Stimulated activated CD4-positive, alpha-beta T cell treated with anti-CD3 and anti-CD28 coated beads, TNF-alpha, amount 100 ng/mL, for 48 hours (primary cell): Measurements from ENCODE around the gene NELFE.
"Not testable (repeated sequence)": the region's sequence is repeated elsewhere in the genome, so short reads cannot be mapped to it uniquely, and the experiment has no call there.

ENCODE experiments used
- DNase-seq, 3 donors: peaks; one replicate each; pipeline ENCODE4 v3.0.0-alpha.2; 2020; ENCODE audit warnings: low read depth in 3 of 3

Gene NELFE, protein sequence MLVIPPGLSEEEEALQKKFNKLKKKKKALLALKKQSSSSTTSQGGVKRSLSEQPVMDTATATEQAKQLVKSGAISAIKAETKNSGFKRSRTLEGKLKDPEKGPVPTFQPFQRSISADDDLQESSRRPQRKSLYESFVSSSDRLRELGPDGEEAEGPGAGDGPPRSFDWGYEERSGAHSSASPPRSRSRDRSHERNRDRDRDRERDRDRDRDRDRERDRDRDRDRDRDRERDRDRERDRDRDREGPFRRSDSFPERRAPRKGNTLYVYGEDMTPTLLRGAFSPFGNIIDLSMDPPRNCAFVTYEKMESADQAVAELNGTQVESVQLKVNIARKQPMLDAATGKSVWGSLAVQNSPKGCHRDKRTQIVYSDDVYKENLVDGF

DNA sequence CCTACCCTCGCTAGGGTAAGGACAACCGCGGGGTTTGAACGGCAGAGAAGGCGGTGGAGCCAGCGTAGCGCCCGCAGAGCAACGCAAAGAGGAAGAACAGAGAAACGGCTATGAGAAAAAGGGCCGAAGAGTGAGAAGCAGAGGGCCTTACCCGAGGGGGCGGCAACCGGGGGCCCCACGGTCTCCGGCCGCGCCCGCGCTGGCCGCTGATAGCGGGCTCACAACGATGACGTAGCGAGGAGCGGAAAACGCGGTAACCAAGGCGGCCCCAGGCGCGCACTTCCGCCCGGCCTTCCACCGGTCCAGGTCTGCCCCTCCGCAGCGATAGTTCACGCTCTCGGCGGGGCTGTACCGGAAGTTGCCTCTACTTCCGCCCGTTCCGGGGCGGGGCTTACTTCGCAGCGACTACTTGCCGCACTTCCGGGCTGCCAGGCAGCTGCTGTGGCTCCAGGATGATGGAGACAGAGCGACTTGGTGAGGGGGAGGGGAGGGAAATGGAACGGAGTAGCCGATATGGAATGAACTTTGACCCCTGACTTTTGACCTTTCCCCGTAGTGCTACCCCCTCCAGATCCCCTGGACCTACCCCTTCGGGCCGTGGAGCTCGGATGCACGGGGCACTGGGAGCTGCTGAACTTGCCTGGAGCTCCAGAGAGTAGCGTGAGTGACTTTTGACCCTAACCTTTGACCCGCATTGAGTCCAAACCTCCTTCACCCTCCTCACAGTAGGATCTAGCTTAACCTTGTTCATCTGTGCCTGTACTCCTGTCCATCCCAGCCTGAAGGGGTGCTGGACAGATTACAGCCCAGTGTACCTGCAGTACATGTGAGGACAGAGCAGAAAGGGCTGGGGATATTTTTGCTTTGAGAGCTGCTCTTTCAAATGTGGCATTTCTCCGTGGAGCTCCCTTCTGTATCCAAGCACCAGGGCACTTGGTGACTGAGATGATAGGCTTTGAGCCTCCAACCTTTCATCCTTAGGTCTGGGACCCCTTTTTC, at the start of gene NELFE, which contains the start of gene SKIC2:
NELFE (minus strand) TSS at position 231 of the 999 bp plus-strand sequence. CDS start 525 bp downstream, outside the sequence.
SKIC2 (plus strand) TSS at position 435 of the 999 bp plus-strand sequence; CDS start at position 453, 18 bp downstream.
- DNase-seq, result peak; percentile 95 to 98 (median 96)

DNA sequence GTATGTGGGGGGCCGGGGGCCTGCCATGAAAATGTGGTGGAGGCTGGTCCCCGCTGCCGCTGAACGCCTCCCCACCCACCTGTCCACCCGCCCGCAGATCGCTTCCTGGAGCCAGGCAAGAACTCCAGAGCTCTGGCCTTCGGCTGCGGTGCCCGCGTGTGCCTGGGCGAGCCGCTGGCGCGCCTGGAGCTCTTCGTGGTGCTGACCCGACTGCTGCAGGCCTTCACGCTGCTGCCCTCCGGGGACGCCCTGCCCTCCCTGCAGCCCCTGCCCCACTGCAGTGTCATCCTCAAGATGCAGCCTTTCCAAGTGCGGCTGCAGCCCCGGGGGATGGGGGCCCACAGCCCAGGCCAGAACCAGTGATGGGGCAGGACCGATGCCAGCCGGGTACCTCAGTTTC, 49.3 kb upstream of the NELFE start:
- not testable (repeated sequence) for DNase-seq

DNA sequence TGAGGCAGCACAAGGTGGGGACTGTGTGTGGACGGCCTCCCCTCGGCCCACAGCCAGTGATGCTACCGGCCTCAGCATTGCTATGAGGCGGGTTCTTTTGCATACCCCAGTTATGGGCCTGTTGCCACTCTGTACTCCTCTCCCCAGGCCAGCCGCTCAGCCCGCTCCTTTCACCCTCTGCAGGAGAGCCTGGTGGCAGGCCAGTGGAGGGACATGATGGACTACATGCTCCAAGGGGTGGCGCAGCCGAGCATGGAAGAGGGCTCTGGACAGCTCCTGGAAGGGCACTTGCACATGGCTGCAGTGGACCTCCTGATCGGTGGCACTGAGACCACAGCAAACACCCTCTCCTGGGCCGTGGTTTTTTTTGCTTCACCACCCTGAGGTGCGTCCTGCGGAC, 48.3 kb upstream of the NELFE start:
- DNase-seq, result not testable (repeated sequence)

DNA sequence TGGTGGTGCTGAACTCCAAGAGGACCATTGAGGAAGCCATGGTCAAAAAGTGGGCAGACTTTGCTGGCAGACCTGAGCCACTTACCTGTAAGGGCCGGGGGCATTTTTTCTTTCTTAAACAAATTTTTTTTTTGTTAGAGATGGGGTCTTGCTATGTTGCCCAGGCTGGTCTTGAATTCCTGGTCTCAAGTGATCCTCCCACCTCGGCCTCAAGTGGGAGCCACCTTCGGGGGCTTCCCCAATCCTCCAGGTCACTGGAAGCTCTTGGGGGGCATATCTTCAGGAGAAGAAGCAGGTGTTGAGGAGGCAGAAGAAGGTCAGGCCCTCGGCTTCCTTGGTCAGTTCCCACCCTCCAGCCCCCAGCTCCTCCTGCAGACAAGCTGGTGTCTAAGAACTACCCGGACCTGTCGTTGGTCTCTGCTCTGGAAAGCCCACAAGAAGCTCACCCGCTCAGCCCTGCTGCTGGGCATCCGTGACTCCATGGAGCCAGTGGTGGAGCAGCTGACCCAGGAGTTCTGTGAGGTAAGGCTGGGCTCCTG, 47.3 kb upstream of the NELFE start:
- DNase-seq, result not testable (repeated sequence)

DNA sequence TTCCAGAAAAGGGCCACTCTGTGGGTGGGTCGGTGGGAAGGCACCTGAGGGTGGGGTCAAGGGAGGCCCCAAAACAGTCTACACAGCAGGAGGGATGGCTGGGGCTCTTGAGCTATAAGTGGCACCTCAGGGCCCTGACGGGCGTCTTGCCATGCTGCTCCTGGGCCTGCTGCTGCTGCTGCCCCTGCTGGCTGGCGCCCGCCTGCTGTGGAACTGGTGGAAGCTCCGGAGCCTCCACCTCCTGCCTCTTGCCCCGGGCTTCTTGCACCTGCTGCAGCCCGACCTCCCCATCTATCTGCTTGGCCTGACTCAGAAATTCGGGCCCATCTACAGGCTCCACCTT, 46.7 kb upstream of the NELFE start:
- DNase-seq, result not testable (repeated sequence)

DNA sequence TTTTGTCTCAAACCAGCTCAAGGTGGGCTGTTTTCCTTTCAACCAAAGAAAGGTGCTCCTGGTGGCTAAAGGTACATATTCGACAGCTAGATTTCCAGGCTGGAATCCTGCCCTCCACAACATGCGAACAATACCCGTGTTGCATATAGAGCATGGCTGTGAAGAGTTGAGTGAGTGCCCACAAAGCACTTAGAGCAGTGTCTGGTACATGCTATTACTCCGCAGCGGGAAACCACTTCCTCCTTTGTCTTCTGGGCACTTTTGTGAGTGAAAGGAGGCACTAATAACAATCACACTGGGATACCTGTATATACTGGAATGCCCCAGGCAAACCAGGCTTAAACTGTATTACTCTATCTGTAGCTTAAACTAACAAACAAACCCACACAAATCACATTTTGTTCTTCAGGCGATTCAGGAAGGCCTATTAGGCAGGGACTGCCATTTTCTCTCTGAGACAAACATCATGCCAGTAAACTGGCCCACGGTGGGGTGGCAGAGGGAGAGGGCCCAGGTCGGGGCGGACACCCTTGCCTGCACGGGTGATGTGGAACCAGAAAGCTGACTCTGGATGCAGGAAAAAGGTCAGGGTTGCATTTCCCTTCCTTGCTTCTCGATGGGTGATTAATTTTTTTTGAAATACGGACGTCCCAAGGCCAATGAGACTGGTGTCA, 46.2 kb upstream of the NELFE start:
- DNase-seq, result not testable (repeated sequence)

DNA sequence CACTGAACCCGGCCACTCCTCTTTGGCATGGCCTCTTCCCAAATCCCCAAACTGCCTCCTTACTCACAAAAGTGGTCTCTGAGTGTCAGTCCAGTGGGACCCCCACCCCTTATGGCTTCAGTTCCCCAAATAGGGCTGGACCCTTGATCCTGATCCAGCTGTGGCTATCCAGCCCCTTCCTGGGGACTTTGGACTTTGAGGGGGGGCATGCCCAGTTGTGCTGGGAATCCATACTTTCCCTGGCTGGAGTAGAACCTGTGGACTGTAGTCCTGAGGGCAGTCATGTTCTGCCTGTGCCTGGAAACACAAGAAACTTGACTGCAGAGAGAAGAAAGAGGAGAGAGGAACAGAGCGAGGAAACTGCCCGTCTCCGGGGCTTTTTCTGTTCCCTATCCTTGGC, 45.6 kb upstream of the NELFE start:
- DNase-seq, result not testable (repeated sequence)

DNA sequence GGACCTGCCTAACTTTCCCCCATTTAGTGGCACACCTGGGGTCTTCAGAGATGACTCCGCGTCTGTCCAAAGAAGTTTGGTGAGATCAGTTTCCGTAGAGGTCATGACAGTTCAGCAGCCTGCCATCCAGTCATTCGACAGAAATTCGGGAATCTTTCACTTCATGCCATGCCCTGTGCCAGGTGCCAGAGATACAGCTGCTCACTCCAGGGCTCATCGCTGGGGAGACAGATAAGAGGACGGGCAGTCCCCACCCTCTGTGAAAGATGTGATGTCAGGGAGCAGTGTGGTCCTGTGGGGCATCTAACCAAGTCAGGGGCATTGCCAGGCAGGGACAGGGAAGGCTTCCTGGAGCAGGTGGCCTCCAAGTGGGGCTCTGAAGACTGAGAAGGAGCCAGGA, 44.5 kb upstream of the NELFE start:
- DNase-seq, result not testable (repeated sequence)

DNA sequence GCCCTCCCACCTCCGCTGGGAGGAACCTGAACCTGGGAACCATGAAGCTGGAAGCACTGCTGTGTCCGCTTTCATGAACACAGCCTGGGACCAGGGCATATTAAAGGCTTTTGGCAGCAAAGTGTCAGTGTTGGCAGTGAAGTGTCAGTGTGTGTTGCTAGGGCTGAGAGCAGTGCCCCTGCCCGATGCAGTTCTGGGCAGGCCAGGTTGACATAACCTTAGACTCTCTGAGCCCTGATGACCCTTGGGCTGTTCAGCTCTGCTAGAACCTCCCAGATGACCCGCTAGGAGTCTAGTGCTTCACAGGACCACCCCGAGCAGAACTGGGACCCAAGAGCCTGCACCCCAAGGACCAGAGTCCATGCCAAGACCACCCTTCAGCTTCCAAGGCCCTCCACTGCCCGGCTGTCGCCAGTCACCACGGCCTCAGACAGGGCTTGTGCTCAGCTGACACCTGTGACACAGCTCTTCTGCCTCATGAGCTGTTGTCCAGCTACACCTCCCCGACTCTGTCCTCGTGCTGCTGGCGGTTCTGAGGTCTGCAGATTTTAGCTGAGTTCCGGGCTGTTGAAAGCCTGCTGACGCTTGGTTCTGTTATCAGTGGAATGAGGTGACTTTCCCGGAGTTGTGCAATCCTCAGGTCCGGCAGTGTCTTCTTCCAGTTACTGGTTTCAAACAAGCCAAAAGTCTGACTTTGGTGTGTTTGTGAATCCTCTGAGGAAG, 43.9 kb upstream of the NELFE start:
- DNase-seq, result not testable (repeated sequence)

DNA sequence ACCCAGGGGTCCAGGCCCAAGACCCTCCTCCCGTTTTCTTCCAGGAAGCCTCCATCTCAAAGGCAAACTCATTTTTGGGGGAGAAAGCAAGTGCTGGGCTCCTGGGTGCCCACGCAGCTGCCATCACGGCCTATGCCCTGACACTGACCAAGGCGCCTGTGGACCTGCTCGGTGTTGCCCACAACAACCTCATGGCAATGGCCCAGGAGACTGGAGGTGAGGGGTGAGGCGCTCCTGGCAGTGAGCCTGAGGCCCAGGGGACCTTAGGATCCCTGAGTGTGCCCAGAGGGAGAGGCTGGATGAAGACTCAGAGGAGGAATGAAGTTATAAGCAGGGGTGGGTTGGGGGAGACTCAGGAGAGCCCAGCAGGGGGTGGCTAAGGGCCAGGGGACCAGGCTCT, 37.6 kb upstream of the NELFE start:
- DNase-seq, result not testable (repeated sequence)

DNA sequence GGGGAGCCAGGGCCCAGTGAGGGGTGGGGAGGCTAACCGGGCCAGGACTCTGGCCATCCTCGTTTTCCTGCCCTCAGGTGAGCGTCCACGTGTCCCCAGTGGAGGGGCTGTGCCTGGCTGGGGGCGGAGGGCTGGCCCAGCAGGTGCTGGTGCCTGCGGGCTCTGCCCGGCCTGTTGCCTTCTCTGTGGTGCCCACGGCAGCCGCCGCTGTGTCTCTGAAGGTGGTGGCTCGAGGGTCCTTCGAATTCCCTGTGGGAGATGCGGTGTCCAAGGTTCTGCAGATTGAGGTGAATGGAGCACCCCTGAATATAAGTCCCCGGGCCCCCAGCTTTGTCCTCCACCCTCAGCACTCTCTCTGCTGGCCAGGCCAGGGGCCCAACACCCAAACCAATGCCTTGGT, 35.6 kb upstream of the NELFE start:
- DNase-seq, result not testable (repeated sequence)

DNA sequence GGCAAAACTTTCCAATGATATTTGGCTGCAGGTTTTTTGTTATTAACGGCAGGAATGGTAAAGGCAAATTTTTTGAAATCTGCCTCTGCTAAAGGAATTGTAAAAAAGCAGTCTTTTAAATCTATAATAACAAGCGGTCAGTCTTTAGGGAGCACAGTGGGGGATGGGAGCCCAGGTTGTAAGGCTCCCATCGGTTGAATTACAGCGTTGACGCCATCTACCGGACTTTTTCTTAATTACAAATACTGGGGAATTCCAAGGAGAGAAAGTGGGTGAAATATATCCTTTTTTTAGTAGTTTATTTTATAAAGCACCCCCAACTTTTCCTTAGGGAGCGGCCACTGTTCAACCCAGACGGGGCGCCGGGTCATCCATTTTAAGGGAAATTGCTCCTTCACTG, 30.6 kb upstream of the NELFE start:
- not testable (repeated sequence) for DNase-seq

DNA sequence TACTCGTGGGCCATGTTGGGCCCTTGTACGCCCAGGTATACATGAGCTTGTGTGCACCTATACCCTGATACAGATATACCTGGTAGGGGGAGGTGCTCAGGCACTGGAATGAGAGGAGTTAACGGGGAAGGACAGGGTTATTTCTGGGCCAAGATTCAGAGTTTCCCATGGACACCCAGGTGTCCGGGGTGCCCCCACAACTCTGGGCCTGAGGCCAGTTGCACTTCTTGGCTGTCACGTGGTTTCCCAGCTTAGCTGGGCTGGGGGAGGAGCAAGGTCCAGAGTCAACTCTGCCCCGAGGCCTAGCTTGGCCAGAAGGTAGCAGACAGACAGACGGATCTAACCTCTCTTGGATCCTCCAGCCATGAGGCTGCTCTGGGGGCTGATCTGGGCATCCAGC, 23.0 kb upstream of the NELFE start, which contains the start of gene C4A:
C4A (plus strand) TSS at position 314 of the 400 bp plus-strand sequence; CDS start at position 365, 51 bp downstream.
- DNase-seq, result not testable (repeated sequence)

DNA sequence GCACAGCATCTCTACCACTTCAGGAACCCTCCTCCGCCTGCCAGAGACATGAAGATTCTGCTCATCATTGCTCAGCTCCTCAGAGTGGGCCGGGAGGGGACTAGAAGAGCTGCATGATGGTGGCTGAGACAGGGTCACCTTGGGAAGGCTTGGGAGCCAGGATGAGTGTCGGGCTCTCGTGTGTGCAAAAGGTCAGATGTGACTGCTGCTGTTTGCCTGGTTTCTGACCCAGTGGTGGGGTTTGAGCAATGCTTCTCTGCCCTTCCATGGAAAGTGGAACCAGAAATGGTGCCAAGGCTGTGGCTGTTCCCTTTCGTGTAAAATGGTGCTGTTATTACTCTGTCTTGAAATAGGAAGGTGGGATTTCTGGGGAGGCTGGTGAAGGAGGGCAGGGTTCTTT, 22.2 kb upstream of the NELFE start:
- not testable (repeated sequence) for DNase-seq

DNA sequence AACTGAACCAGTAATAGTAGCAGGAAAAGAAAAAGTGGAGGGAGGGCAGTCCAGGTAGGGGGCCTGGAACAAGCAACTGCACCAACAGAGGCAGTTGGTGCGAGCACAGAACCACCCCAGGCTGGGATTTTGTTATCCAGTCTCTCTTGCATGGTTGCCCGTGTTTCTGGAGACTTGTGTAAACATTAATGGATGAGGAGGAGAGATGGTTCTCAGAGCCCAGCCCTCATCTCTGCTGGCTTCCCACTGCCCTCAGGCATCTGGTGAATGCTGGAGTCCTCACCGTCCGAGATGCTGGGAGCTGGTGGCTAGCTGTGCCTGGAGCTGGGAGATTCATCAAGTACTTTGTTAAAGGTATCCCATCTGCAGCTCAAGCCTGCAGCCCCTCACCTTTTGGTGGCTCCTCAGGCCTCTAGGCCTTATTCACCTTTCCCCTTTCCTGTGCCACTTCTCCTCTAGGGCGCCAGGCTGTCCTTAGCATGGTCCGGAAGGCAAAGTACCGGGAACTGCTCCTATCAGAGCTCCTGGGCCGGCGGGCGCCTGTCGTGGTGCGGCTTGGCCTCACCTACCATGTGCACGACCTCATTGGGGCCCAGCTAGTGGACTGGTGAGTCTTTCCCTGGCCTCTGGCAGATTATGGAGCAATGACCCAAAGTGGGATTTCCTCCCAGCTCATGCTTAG, 21.6 kb upstream of the NELFE start:
- not testable (repeated sequence) for DNase-seq

DNA sequence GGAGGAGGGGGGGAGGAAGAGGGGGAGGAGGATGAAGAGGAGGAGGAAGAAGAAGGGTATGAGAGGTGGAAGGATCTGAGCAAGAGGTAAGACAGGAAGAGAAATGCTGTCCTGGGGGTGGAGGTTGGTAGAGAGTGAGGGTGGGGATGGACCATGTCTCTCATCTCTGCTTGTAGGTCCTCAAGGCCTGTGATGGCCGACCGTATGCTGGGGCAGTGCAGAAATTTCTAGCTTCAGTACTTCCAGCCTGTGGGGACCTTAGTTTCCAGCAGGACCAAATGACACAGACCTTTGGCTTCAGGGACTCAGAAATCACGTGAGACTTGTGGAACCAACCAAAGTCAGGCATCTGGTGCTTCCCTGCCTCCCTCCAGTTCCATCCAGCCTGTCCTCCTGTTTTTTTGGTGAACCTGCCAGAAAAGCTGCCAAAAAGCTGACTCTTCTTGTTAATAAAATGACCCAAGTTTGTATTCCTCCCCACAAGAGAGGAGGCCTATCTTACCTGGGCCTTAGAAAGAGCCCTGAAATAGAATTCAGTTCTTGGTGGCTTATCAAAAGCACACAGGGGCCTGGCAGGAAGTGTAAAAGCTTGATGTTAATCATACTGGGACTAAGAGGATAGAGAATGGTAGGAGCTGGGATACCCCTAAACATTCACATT, 20.6 kb upstream of the NELFE start:
- no peak for DNase-seq

DNA sequence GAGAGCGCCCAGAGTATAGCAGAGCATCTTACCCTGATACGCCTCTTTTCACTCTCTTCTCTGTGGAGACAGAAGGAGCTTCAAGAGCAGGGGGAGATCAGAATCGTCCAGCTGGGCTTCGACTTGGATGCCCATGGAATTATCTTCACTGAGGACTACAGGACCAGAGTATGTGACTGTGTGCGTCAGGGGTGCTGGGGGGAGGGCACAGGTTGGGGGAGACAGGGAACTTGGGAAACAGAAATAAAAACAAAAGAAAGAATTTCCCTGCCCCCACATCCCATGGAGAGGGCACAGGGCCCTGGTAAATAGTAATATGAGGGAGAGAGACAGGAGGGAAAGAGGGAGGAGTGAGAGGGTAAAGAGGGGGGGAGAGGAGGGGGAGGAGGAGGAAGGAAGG, 20.1 kb upstream of the NELFE start:
- DNase-seq, result no peak

DNA sequence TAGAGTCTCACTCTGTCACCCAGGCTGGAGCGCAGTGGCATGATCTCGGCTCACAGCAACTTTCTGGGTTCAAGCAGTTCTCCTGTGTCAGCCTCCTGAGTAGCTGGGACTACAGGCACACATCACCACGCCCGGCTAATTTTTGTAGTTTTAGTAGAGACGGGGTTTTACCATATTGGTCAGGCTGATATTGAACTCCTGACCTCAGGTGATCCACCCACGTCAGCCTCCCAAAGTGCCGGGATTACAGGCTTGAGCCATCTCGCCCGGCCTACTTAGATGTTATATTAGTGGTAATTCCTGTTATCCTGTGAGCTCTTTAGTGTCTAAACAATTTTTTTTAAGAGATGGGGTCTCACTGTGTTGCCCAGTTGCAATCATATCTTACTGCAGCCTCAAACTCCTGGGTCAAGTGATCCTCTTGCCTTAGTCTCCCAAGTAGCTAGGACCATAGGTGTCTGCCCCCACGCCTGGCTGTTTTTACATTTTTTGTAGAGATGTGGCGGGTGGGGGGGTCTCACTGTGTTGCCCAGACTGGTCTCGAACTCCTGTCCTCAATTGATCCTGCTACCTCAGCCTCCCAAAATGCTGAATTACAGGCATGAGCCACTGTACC, 19.2 kb upstream of the NELFE start:
- no peak for DNase-seq

DNA sequence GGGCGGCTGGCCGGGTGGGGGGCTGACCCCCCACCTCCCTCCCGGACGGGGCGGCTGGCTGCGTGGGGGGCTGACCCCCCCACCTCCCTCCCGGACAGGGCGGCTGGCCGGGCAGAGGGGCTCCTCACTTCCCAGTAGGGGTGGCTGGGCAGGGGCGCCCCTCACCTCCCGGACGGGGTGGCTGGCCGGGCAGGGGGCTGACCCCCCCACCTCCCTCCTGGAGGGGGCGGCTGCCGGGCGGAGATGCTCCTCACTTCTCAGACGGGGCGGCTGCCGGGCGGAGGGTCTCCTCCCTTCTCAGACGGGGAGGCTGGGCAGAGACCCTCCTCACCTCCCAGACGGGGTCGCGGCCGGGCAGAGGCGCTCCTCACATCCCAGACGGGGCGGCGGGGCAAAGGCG, 17.3 kb upstream of the NELFE start:
- DNase-seq, result not testable (repeated sequence)
